HepG2 (cell line): ENCODE results near the gene NYNRIN. TPM values are rescaled to one million over a fixed set of nuclear protein-coding genes. Genes with fewer than 3 reads are reported as not detected.

Experiments used
- ADNP ChIP-seq: sonication (generic); formaldehyde crosslinking; IDR thresholded peaks from 2 replicates; pipeline ENCODE4 v1.4.0; 2020; ENCODE audit warnings: missing genetic modification reagents
- KMT2A ChIP-seq: sonication (generic); formaldehyde crosslinking; IDR thresholded peaks from 2 replicates; pipeline ENCODE4 v1.4.0; 2020; ENCODE audit warnings: missing genetic modification reagents
- MYC ChIP-seq: sonication (generic); formaldehyde crosslinking; IDR thresholded peaks from 2 replicates; pipeline ENCODE4 v1.9.0; 2021; ENCODE audit warnings: missing genetic modification reagents, borderline replicate concordance
- NCOA5 ChIP-seq: sonication (generic); formaldehyde crosslinking; IDR thresholded peaks from 2 replicates; pipeline ENCODE4 v1.4.0; 2020; ENCODE audit warnings: missing genetic modification reagents
- PCBP1 ChIP-seq: fragments of 200-400 bp; formaldehyde crosslinking; IDR thresholded peaks from 2 replicates; pipeline ENCODE4 v1.6.1; 2017; ENCODE audit warnings: mild to moderate bottlenecking, low read depth, low read length, borderline replicate concordance
- RFXANK ChIP-seq: IDR thresholded peaks from 2 replicates; pipeline ENCODE4 v1.6.1; 2016
- ZNF142 ChIP-seq: sonication (generic); formaldehyde crosslinking; IDR thresholded peaks from 2 replicates; pipeline ENCODE4 v1.4.0; 2020; ENCODE audit warnings: missing genetic modification reagents
- ZNF318 ChIP-seq: sonication (generic); formaldehyde crosslinking; IDR thresholded peaks from 2 replicates; pipeline ENCODE4 v1.4.0; 2020; ENCODE audit warnings: mild to moderate bottlenecking, missing genetic modification reagents
- ZNF337 ChIP-seq: sonication (generic); formaldehyde crosslinking; IDR thresholded peaks from 2 replicates; pipeline ENCODE4 v1.5.1; 2020; ENCODE audit warnings: missing genetic modification reagents, low read depth, mild to moderate bottlenecking, borderline replicate concordance
- ZNF33A ChIP-seq: sonication (generic); formaldehyde crosslinking; IDR thresholded peaks from 2 replicates; pipeline ENCODE4 v1.5.1; 2020; ENCODE audit warnings: missing genetic modification reagents, mild to moderate bottlenecking, moderate library complexity, borderline replicate concordance
- ZNF468 ChIP-seq: sonication (generic); formaldehyde crosslinking; IDR thresholded peaks from 2 replicates; pipeline ENCODE4 v1.8.0; 2022; ENCODE audit warnings: mild to moderate bottlenecking, moderate library complexity, missing genetic modification reagents
- ZNF512 ChIP-seq: sonication (generic); formaldehyde crosslinking; IDR thresholded peaks from 2 replicates; pipeline ENCODE4 v1.4.0; 2020; ENCODE audit warnings: mild to moderate bottlenecking, missing genetic modification reagents
- polyA plus RNA-seq, 8 experiments: library from polyadenylated mRNA; depleted of rRNA in 3 of 8; stranded (reverse) in 7 of 8; unstranded in 1 of 8; fragments of >200 nt; fragmentation: Illumina TruSeq in 4 of 8; extraction: Trizol in 4 of 8; gene quantifications; 2 replicates each; pipeline versions ENCODE4 v1.2.1 to v1.2.3, GENCODE V29; 2011 to 2016; ENCODE audit warnings: low read depth in 4 of 8, missing spikeins in 1 of 8, mixed read lengths in 1 of 8; ENCODE audit not compliant: insufficient read depth in 1 of 8
- total RNA-seq, 5 experiments: library from RNA; depleted of rRNA; stranded (reverse); fragments of >200 nt; fragmentation: Illumina TruSeq; extraction: Trizol; gene quantifications; 2 replicates each; pipeline ENCODE4 v1.2.3, GENCODE V29; 2016; ENCODE audit warnings: low read depth in 1 of 5

The NYNRIN gene
- total and polyA plus RNA-seq, 2 of the 13 experiments (the other 11 are each of a cell fraction or from before 2014, with no cell fraction given), result 0.63 to 1.1 TPM

DNA sequence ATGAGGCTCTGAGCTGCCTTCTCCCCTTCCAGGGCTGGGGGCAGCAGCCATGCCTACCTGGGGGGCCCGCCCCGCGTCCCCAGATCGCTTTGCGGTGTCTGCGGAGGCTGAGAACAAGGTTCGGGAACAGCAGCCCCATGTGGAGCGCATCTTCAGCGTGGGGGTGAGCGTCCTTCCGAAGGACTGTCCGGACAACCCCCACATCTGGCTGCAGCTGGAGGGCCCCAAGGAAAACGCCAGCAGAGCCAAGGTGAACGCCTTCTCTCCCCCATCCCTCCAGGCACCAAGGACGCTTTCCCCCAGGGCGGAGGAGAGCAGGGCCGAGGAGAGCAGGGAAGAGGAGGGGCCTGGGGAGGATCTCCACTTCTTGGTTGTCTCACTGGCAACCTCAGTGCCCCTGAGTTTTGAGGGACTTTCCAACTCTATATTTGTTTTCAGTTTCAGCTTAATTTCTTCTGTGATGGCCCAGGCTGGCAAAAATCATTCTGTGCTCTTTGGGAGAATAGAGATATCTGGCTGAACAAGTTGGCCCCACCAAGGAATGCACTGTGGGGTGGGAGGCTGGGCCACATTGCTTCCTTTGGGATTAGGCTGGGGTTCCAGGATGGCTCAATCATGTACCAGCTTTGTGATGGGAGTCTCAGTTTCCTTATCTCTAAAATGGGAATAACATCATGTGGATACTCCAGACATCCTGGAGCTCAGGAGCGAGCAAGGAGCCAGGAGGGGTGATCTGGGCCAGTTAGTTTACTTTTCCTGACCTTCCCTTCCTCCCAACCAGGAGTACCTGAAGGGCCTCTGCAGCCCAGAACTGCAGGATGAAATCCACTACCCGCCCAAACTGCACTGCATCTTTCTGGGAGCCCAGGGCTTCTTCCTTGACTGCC is 32.1 kb downstream of the NYNRIN start (continued):
- no peak; the same call in 1 of the 2 replicates for TF ChIP-seq ZNF512
- TF ChIP-seq KMT2A, result no peak; the same call in 1 of the 2 replicates
- no peak for TF ChIP-seq RFXANK
- no peak for TF ChIP-seq PCBP1
- peak; percentile 77; the same call in 1 of the 2 replicates for TF ChIP-seq ZNF318 (CRISPR knock-in tag)
- TF ChIP-seq ZNF468 (CRISPR knock-in tag), result no peak
- no peak for TF ChIP-seq ZNF33A (CRISPR knock-in tag)
- no peak; the same call in 1 of the 2 replicates for TF ChIP-seq ZNF142 (CRISPR knock-in tag)
- TF ChIP-seq ADNP (CRISPR knock-in tag), result no peak
- TF ChIP-seq NCOA5 (CRISPR knock-in tag), result peak; percentile 28; the same call in 1 of the 2 replicates
- no peak for TF ChIP-seq ZNF337 (CRISPR knock-in tag)
- TF ChIP-seq MYC (CRISPR knock-in tag), result peak; percentile 52
